Measurements from ENCODE around the gene MYOF.
"Not testable (repeated sequence)": the region's sequence is repeated elsewhere in the genome, so short reads cannot be mapped to it uniquely, and the experiment has no call there.

The MYOF gene

DNA sequence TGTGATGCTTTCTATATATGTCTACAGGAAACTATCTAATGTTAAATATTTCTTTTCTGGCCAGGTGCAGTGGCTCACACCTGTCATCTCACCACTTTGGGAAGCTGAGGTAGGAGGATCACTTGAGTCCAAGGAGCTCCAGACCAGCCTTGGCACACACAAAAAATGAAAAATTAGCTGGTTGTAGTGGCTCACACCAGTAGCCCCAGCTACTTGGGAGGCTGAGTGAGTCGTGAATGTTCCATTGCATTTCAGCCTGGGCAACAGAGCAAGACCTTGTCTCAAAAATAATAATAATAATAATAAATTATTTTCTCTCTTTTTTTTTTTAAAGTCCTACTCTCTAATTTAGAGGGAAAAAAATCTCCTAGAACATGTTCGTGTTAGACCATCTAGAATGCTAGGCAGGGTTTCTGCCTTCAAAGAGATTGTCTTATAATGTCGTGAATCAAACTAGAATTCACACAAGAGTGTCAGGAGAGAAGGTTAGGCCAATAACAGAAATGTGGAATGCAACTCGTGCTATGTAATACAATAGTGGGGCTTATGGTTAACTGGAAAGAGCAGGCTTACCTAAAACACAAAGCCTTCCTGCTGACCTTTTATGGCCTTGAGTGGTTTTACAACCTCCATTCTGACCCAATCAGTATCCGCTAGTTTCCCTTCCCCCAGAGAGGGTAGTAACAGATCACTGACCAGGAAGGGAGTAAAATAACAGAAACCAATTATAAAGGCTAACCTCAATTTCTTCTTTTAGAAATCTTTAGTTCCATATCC, 46.3 kb downstream of the MYOF start:
- H3K9me3 ChIP-seq (replicated peaks in 1 of 11) = no peaks in the 10 kb centered on the region; a peak in 1 of 22 replicates
- H3K4me1 ChIP-seq = peaks cover 5 to 72% (median 30%) of the 10 kb centered on the region in 10 experiments; a peak in 16 of 20 replicates
- H3K9ac ChIP-seq = no peak overlapping the region
- no peak overlapping the region for H3K4me3 ChIP-seq
- H3K4me2 ChIP-seq = peak overlapping the region in 5 of 11 experiments; percentile 37 to 72 (median 54); a peak in 10 of 22 replicates
- peak overlapping the region in 4 of 11 experiments; percentile 28 to 64 (median 51); a peak in 6 of 22 replicates for H3K27ac ChIP-seq
- peaks cover 0 to 4% (median 0%) of the 10 kb centered on the region in 11 experiments; a peak in 2 of 22 replicates for H3K36me3 ChIP-seq
- H4K20me1 ChIP-seq = no peaks in the 10 kb centered on the region
- no peaks in the 10 kb centered on the region for H3K27me3 ChIP-seq
- TF ChIP-seq Cebpa-rat (IDR thresholded peaks at IDR 0.05) = no peak

DNA sequence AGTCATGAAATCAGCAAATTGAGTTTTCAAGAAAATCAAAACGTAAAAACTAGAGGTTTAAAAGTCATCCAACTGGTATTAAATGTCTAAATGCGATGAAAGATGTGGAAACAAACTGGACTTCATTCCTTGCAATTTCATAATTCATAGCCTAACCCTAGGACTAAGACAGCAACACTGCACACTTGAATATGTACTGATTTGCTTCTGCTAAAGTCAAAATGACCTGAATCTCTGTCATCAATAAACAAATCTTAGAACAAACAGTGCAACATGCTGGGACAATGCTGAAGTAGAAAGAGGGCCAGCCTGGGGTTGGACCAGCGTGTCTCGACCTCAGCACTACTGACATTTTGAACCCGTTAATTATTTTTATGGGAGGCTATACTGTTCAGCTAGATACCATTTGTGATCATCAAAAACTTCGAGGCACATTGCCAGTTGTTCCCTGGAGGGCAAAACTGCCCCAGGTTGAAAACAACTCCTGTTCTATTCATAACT, 47.1 kb downstream of the MYOF start:
- Histone ChIP-seq H3K27ac (0 out of 22 replicates have a peak overlapping the region, but pooled peaks of 1 of the 11 experiments have one; percentile 1), H3K27me3 (no peaks in the 10 kb centered on the region), H3K36me3 (peaks cover 0 to 4% (median 0%) of the 10 kb centered on the region in 11 experiments; a peak in 2 of 22 replicates), H3K9me3 (replicated peaks in 1 of 11) (peaks cover 0 to 4% (median 0%) of the 10 kb centered on the region in 11 experiments; a peak in 2 of 22 replicates), H3K4me2 (peak overlapping the region in 3 of 11 experiments; percentile 37 to 57 (median 49); a peak in 3 of 22 replicates), H3K4me3 (no peak overlapping the region), H4K20me1 (no peaks in the 10 kb centered on the region), H3K4me1 (peaks cover 5 to 72% (median 30%) of the 10 kb centered on the region in 10 experiments; a peak in 16 of 20 replicates), H3K9ac (no peak overlapping the region)
- no peak for TF ChIP-seq Cebpa-rat (IDR thresholded peaks at IDR 0.05)

DNA sequence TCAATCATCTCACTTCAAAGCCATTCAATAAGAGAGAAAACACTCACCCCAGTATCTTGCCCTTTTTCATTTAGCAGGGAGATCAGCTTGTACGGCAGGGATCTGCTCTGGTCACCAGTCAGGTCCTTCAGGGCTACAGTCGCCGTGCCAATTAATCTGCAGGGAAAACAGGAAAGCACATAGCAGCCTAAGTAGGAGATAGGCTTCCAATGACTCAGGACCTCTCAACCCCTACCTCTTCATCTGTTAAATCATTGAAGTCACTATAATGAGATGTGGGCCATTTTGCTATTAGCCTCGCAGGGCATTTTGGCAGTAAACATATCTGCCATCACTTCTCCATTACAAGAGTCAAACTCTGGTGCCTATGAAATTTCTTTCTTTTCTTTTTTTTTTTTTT, 50.8 kb downstream of the MYOF start:
- Histone ChIP-seq H3K4me1 (peaks cover 7 to 88% (median 51%) of the 10 kb centered on the region in 10 experiments; a peak in 18 of 20 replicates), H3K4me2 (peak overlapping the region in 3 of 11 experiments; percentile 41 to 70 (median 48); a peak in 3 of 22 replicates), H4K20me1 (no peaks in the 10 kb centered on the region), H3K4me3 (no peak overlapping the region), H3K27me3 (no peaks in the 10 kb centered on the region), H3K9ac (no peak overlapping the region), H3K9me3 (replicated peaks in 1 of 11) (peaks cover 0 to 16% (median 5%) of the 10 kb centered on the region in 11 experiments; a peak in 11 of 22 replicates), H3K27ac (peak overlapping the region in 1 of 11 experiments; percentile 5; a peak in 1 of 22 replicates), H3K36me3 (peaks cover 0 to 12% (median 0%) of the 10 kb centered on the region in 11 experiments; a peak in 3 of 22 replicates)
- no peak for TF ChIP-seq Cebpa-rat (IDR thresholded peaks at IDR 0.05)

DNA sequence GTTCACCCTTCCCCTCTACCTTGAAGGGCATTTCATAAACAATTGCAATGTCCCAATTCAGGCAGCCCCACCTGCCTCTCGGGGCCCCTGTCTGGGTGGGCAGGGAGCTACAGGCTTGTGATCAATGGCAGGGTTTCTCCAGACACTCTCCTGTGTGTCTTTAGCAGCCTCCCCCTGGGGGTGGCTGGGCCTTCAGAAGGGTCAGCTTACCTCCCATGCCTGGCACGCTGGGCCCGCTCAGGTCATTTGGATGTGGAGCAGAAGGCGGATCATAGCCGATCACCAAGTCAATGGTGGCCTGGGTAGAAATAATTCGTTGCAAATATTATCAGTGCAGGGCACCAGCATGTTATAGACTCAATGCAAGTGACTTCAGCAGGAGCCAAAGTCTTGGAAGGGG, 56.3 kb downstream of the MYOF start:
- Histone ChIP-seq H3K27ac (peak overlapping the region in 5 of 11 experiments; percentile 8 to 80 (median 76); a peak in 7 of 22 replicates), H3K4me1 (peaks cover 9 to 83% (median 44%) of the 10 kb centered on the region in 10 experiments), H4K20me1 (no peaks in the 10 kb centered on the region), H3K36me3 (peaks cover 0 to 8% (median 0%) of the 10 kb centered on the region in 11 experiments; a peak in 2 of 22 replicates), H3K4me2 (peak overlapping the region in 5 of 11 experiments; percentile 72 to 88 (median 84); a peak in 8 of 22 replicates), H3K27me3 (no peaks in the 10 kb centered on the region), H3K9ac (no peak overlapping the region; a peak in 1 of 22 replicates), H3K9me3 (replicated peaks in 1 of 11) (peaks cover 0 to 16% (median 5%) of the 10 kb centered on the region in 11 experiments; a peak in 11 of 22 replicates), H3K4me3 (no peak overlapping the region)
- TF ChIP-seq Cebpa-rat (IDR thresholded peaks at IDR 0.05) = no peak

DNA sequence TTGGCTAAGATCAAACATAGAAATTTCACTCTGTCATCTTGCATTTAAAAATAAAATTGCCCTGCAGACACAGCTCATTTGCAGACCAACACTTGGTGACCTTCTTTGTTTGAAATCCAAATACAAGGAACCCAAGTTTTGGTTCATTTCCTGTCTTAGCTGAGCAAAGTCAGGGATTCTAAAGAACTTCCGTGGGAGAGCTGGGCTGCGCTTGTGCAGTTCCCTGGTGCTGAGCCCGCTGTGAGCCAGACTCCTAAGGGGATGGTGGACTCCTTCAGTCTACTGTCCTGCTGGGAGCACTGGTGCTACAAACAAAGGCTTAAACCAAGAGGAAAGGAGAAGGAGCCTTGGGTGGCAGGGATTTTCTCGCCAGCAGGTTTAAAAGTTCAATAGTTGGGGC, 60.0 kb downstream of the MYOF start:
- Histone ChIP-seq H3K9ac (no peak overlapping the region), H3K27ac (0 out of 22 replicates have a peak overlapping the region, but pooled peaks of 1 of the 11 experiments have one; percentile 35), H3K36me3 (no peaks in the 10 kb centered on the region; a peak in 2 of 22 replicates), H3K4me3 (no peak overlapping the region), H3K9me3 (replicated peaks in 1 of 11) (no peaks in the 10 kb centered on the region), H3K27me3 (0 out of 22 replicates have a peak, but pooled peaks cover 0 to 3% (median 0%) of the 10 kb centered on the region in 11 experiments), H4K20me1 (no peaks in the 10 kb centered on the region), H3K4me1 (peaks cover 33 to 84% (median 44%) of the 10 kb centered on the region in 10 experiments), H3K4me2 (peak overlapping the region in 3 of 11 experiments; percentile 49 to 62 (median 60); a peak in 6 of 22 replicates)
- no peak for TF ChIP-seq Cebpa-rat (IDR thresholded peaks at IDR 0.05)

DNA sequence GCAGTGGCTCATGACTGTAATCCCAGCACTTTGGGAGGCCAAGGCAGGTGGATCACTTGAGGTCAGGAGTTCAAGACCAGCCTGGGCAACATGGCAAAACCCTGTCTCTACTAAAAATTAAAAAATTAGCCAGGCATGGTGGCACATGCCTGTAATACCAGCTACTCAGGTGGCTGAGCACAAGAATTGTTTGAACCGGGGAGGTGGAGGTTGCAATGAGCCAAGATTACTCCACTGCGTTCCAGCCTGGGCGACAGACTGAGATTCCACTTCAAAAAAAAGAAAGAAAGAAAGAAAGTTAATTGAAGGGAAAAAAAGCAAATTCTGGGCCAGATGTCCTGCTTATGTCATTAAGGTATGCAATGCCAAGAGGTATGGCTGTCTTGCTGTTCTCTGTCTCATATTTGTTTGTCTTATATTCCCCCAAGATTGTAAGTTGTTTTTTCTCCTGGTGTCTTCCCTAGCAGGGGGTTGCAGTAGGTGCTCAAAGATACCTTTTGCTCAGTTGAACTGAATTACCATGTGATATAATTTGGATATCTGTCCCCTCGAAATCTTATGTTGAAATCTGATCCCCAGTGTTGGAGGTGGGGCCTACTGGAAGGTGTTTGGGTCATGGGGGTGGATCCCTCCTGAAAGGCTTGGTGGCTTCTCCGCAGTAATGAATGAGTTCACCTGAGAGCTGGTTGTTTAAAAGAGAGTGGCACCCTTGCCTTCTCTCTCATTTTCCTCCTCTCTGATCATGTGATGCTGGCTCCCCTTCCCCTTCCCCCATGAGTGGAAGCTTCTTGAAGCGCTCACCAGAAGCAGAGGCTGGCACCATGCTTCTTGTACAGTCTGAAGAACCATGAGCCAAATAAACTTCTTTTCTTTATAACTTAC, 60.9 kb downstream of the MYOF start:
- H3K4me2 ChIP-seq = peak overlapping the region in 10 of 11 experiments; percentile 13 to 91 (median 36); a peak in 11 of 22 replicates
- no peaks in the 10 kb centered on the region for H3K9me3 ChIP-seq (replicated peaks in 1 of 11)
- H3K27ac ChIP-seq = no peak overlapping the region
- H3K4me3 ChIP-seq = no peak overlapping the region
- H3K9ac ChIP-seq = no peak overlapping the region
- peaks cover 28 to 74% (median 37%) of the 10 kb centered on the region in 10 experiments for H3K4me1 ChIP-seq
- no peaks in the 10 kb centered on the region for H4K20me1 ChIP-seq
- H3K36me3 ChIP-seq = no peaks in the 10 kb centered on the region; a peak in 2 of 22 replicates
- no peak for TF ChIP-seq Cebpa-rat (IDR thresholded peaks at IDR 0.05)
- 0 out of 22 replicates have a peak, but pooled peaks cover 0 to 3% (median 0%) of the 10 kb centered on the region in 11 experiments for H3K27me3 ChIP-seq

DNA sequence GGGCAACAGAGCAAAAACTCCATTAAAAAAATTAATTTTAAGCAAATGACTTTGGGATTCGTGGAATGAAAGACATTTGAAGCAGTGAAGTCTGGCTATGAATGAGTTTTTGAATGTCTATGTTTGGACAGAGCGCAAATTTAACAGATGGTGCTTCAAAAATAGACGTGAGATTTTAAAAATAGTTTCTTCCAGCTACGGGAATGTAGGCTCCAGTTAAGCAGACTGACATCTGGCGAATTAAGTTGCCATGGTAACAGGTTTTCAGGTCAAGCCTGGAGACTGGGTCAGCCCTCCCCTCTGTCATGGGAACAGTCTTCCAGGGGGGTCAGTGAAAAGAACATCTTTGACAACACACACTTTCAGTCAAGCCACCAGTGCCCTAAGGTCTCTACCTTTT, 62.0 kb downstream of the MYOF start:
- H3K4me3 ChIP-seq = no peak overlapping the region
- H3K27me3 ChIP-seq = 0 out of 22 replicates have a peak, but pooled peaks cover 0 to 3% (median 0%) of the 10 kb centered on the region in 11 experiments
- H3K4me2 ChIP-seq = peak overlapping the region; percentile 40 to 91 (median 60); a peak in 21 of 22 replicates
- no peaks in the 10 kb centered on the region; a peak in 1 of 22 replicates for H3K36me3 ChIP-seq
- no peaks in the 10 kb centered on the region for H3K9me3 ChIP-seq (replicated peaks in 1 of 11)
- H4K20me1 ChIP-seq = no peaks in the 10 kb centered on the region
- H3K27ac ChIP-seq = peak overlapping the region in 1 of 11 experiments; percentile 11; a peak in 2 of 22 replicates
- peak overlapping the region in 3 of 11 experiments; percentile 6 to 16 (median 8); a peak in 2 of 22 replicates for H3K9ac ChIP-seq
- H3K4me1 ChIP-seq = peaks cover 28 to 67% (median 34%) of the 10 kb centered on the region in 10 experiments
- TF ChIP-seq Cebpa-rat (IDR thresholded peaks at IDR 0.05) = no peak

DNA sequence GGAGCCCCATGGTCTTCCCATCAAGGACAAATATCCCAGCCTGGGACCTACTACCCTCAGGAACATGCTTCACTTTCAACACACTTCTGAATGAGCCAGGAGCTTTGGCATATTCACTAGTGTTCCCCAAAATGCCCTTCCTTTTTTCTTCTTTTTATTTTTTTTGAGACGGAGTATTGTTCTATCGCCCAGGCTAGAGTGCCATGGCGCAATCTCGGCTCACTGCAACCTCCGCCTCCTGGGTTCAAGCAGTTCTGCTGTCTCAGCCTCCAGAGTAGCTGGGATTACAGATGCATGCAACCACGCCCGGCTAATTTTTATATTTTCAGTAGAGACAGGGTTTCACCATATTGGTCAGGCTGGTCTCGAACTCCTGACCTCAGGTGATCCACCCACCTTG, 63.1 kb downstream of the MYOF start:
- not testable (repeated sequence) for H3K36me3 ChIP-seq; H4K20me1 ChIP-seq; H3K27ac ChIP-seq; H3K9ac ChIP-seq; H3K4me3 ChIP-seq; H3K27me3 ChIP-seq; H3K9me3 ChIP-seq (replicated peaks in 1 of 11)
- H3K4me2 ChIP-seq = peak overlapping the region in 10 of 11 experiments; percentile 11 to 91 (median 52); a peak in 15 of 22 replicates
- peaks cover 32 to 67% (median 38%) of the 10 kb centered on the region in 10 experiments for H3K4me1 ChIP-seq

Measured in BLaER1 treated with 17β-estradiol and CSF1 and Interleukin-3, amounts not matched to agents 10 nM and 100 nM (cell line).